Endothelial cell (in vitro differentiated cells): ENCODE measurements around the gene TRMT11. TPM values are rescaled to one million over a fixed set of nuclear protein-coding genes. Genes with fewer than 3 reads are reported as not detected.

ENCODE experiments used
- DNase-seq: peaks from one replicate; pipeline ENCODE4 v3.0.0; 2021; ENCODE audit warnings: low spot score
- H3K27ac Mint-ChIP-seq: one replicate; pipeline ENCODE4 v1.8.0; 2021; ENCODE audit warnings: mixed read lengths, inconsistent platforms; ENCODE audit not compliant: unreplicated experiment
- H3K27me3 Mint-ChIP-seq: one replicate; pipeline ENCODE4 v1.8.0; 2021; ENCODE audit warnings: mild to moderate bottlenecking, moderate library complexity, mixed read lengths, inconsistent platforms; ENCODE audit not compliant: unreplicated experiment
- H3K36me3 Mint-ChIP-seq: one replicate; pipeline ENCODE4 v1.8.0; 2021; ENCODE audit warnings: mild to moderate bottlenecking, low read depth, mixed read lengths, inconsistent platforms; ENCODE audit not compliant: unreplicated experiment
- H3K4me1 Mint-ChIP-seq: one replicate; pipeline ENCODE4 v1.8.0; 2021; ENCODE audit warnings: mild to moderate bottlenecking, mixed read lengths, inconsistent platforms; ENCODE audit not compliant: unreplicated experiment
- H3K4me3 Mint-ChIP-seq: one replicate; pipeline ENCODE4 v1.8.0; 2021; ENCODE audit warnings: mild to moderate bottlenecking, mixed read lengths, inconsistent platforms; ENCODE audit not compliant: unreplicated experiment
- H3K9me3 Mint-ChIP-seq: one replicate; pipeline ENCODE4 v1.8.0; 2021; ENCODE audit warnings: mixed read lengths, inconsistent platforms; ENCODE audit not compliant: unreplicated experiment
- CTCF ChIP-seq: fragments of 200-600 bp; sonication (generic); IDR thresholded peaks from one replicate; pipeline ENCODE4 v1.5.0; 2021; ENCODE audit warnings: antibody characterized with exemption; ENCODE audit not compliant: unreplicated experiment
- total RNA-seq: library from RNA; stranded (reverse); fragmentation: NEBNext Ultra II Directional; extraction: Animal tissue kit (Norgen Biotek cat#: 25700); gene quantifications from one replicate; pipeline ENCODE4 v1.2.1, GENCODE V29; 2021; ENCODE audit not compliant: unreplicated experiment

Gene TRMT11
- total RNA-seq, 1 donor from 2014 or later, result 9.6 TPM

GRCh38 chr6:126075335-126076071 is 89.2 kb downstream of the TRMT11 start:
- no peak for DNase-seq
- Mint-ChIP-seq H3K4me1 (peaks cover 5% of the 10 kb centered on the region), H3K27ac (no peak overlapping the region), H3K9me3 (no peaks in the 10 kb centered on the region), H3K4me3 (no peak overlapping the region), H3K36me3 (no peaks in the 10 kb centered on the region), H3K27me3 (peaks cover 2% of the 10 kb centered on the region)
- TF ChIP-seq CTCF, result no peak

GRCh38 chr6:126076992-126077664 is 90.8 kb downstream of the TRMT11 start:
- no peak for TF ChIP-seq CTCF
- no peaks in the 10 kb centered on the region for H3K36me3 Mint-ChIP-seq
- no peak for DNase-seq
- peaks cover 5% of the 10 kb centered on the region for H3K4me1 Mint-ChIP-seq
- H3K27me3 Mint-ChIP-seq, result no peaks in the 10 kb centered on the region
- H3K4me3 Mint-ChIP-seq, result no peak overlapping the region
- no peak overlapping the region for H3K27ac Mint-ChIP-seq
- no peaks in the 10 kb centered on the region for H3K9me3 Mint-ChIP-seq

GRCh38 chr6:126077810-126078776 is 91.8 kb downstream of the TRMT11 start:
- H3K36me3 Mint-ChIP-seq, result no peaks in the 10 kb centered on the region
- no peak for DNase-seq
- TF ChIP-seq CTCF, result no peak
- peaks cover 5% of the 10 kb centered on the region for H3K4me1 Mint-ChIP-seq
- no peak overlapping the region for H3K27ac Mint-ChIP-seq
- H3K9me3 Mint-ChIP-seq, result no peaks in the 10 kb centered on the region
- H3K27me3 Mint-ChIP-seq, result no peaks in the 10 kb centered on the region
- H3K4me3 Mint-ChIP-seq, result no peak overlapping the region

- Mint-ChIP-seq H3K27me3 (no peaks in the 10 kb centered on the region), H3K4me1 (peaks cover 3% of the 10 kb centered on the region)
Observed at GRCh38 chr6:126083875-126084274, 97.5 kb downstream of the TRMT11 start.

More at GRCh38 chr6:126083875-126084274, 97.5 kb downstream of the TRMT11 start:
- Mint-ChIP-seq H3K27ac (no peak overlapping the region), H3K36me3 (no peaks in the 10 kb centered on the region), H3K4me3 (no peak overlapping the region), H3K9me3 (no peaks in the 10 kb centered on the region)
- DNase-seq, result no peak
- no peak for TF ChIP-seq CTCF
